ENCODE data around the gene SLC6A7. TPM values are rescaled to one million over a fixed set of nuclear protein-coding genes. Genes with fewer than 3 reads are reported as not detected.

The SLC6A7 gene
- total RNA-seq, 1 donor from 2014 or later: 0.62 TPM

- no peak for DNase-seq
Measured at GRCh38 chr5:150173161-150173560, 16.7 kb upstream of the SLC6A7 start.

GRCh38 chr5:150174285-150174684 is 15.6 kb upstream of the SLC6A7 start:
- no peak for DNase-seq

GRCh38 chr5:150175076-150175475 is 14.8 kb upstream of the SLC6A7 start:
- DNase-seq: no peak

GRCh38 chr5:150175536-150175935 is 14.3 kb upstream of the SLC6A7 start:
- DNase-seq: no peak

- no peak for DNase-seq
Measured at GRCh38 chr5:150176745-150177477, 13.0 kb upstream of the SLC6A7 start.

- DNase-seq: no peak
Measured at GRCh38 chr5:150177721-150178120, 12.1 kb upstream of the SLC6A7 start.

GRCh38 chr5:150178262-150178661 is 11.6 kb upstream of the SLC6A7 start:
- no peak for DNase-seq

GRCh38 chr5:150179019-150179620 is 10.7 kb upstream of the SLC6A7 start:
- no peak for DNase-seq

GRCh38 chr5:150180241-150181026 is 9.4 kb upstream of the SLC6A7 start:
- DNase-seq: peak; percentile 84

- DNase-seq: no peak
Measured at GRCh38 chr5:150181027-150181426, 8.8 kb upstream of the SLC6A7 start.

GRCh38 chr5:150181766-150182545 is 7.9 kb upstream of the SLC6A7 start:
- DNase-seq: no peak

GRCh38 chr5:150182774-150183173 is 7.1 kb upstream of the SLC6A7 start:
- DNase-seq: no peak

- no peak for DNase-seq
Measured at GRCh38 chr5:150183436-150183835, 6.4 kb upstream of the SLC6A7 start.

- DNase-seq: no peak
Measured at GRCh38 chr5:150184006-150184405, 5.9 kb upstream of the SLC6A7 start.

GRCh38 chr5:150184990-150185912 is 4.6 kb upstream of the SLC6A7 start:
- no peak for DNase-seq

- DNase-seq: no peak
Measured at GRCh38 chr5:150186137-150186536, 3.7 kb upstream of the SLC6A7 start.

GRCh38 chr5:150186897-150187296 is 3.0 kb upstream of the SLC6A7 start:
- DNase-seq: no peak

- DNase-seq: no peak
Measured at GRCh38 chr5:150188146-150188842, 1.6 kb upstream of the SLC6A7 start.

GRCh38 chr5:150189326-150189725 is 536 bp upstream of the SLC6A7 start:
- DNase-seq: no peak

- no peak for DNase-seq
Measured at GRCh38 chr5:150190503-150190979, 679 bp downstream of the SLC6A7 start.

- DNase-seq: no peak
Measured at GRCh38 chr5:150190987-150191386, 1.1 kb downstream of the SLC6A7 start.

Measured in occipital lobe (tissue), 2 donors.